HepG2 (cell line): ENCODE data around the gene ZNF20. TPM values are rescaled to one million over a fixed set of nuclear protein-coding genes. Genes with fewer than 3 reads are reported as not detected.

Experiments
- ATAC-seq: fragments of 200-7000 bp; cut with Tn5 transposase; 3 replicates; pipeline ENCODE4 v1.9.1; 2020; ENCODE audit warnings: mild to moderate bottlenecking, moderate library complexity
- BruUV-seq: library from RNA; stranded (reverse); fragments of 400-500 nt; replicated peaks from 2 replicates; lab custom pipeline; 2021; lab: Mats Ljungman, UMichigan
- CTCF ChIA-PET: fragments of 300-600 bp; formaldehyde crosslinking; extraction: SDS; loops from one replicate; lab custom pipeline; 2021; ENCODE audit warnings: low total read pairs, inconsistent platforms, low intra/inter-chr PET ratio; lab: Yijun Ruan, JAX
- POLR2A ChIA-PET: fragments of 350-600 bp; sonication (Branson Sonifier 250); formaldehyde crosslinking; loops from one replicate; lab custom pipeline; 2020; ENCODE audit warnings: antibody characterized with exemption, inconsistent platforms; lab: Yijun Ruan, JAX
- DNase-seq: peaks from one replicate; pipeline ENCODE4 v3.0.0-alpha.2; 2015; ENCODE audit warnings: low spot score
- FAIRE-seq: peaks from 3 replicates; lab custom pipeline; 2011; peaks lifted over from hg19 to GRCh38; lab: Jason Lieb, UNC
- H2AFZ ChIP-seq: one replicate; pipeline ENCODE4 v1.6.1; 2011; ENCODE audit warnings: low read length, inconsistent platforms
- H3K27ac ChIP-seq: fragments of 300-600 bp; 3 replicates; pipeline ENCODE4 v1.8.0; 2011; ENCODE audit warnings: mixed run types, mild to moderate bottlenecking, mixed read lengths, low read length, inconsistent platforms; ENCODE audit not compliant: insufficient read depth; ENCODE audit errors: extremely low read length
- H3K27me3 ChIP-seq, 2 experiments: fragments of 200-600 bp in 1 of 2; 2 replicates in 1 of 2; 3 replicates in 1 of 2; pipeline versions ENCODE4 v1.6.0 to v1.8.0; 2011; ENCODE audit warnings: low read length in 2 of 2, mild to moderate bottlenecking in 2 of 2, moderate library complexity in 2 of 2, inconsistent platforms in 1 of 2; ENCODE audit not compliant: insufficient read depth in 2 of 2, control insufficient read depth in 1 of 2
- H3K36me3 ChIP-seq, 2 experiments: fragments of 200-600 bp in 1 of 2; replicated peaks in 1 of 2; 2 replicates in 1 of 2; 3 replicates in 1 of 2; pipeline versions ENCODE4 v1.5.1 to v1.8.0; 2011; ENCODE audit warnings: low read length in 2 of 2, inconsistent platforms in 1 of 2; ENCODE audit not compliant: insufficient read depth in 2 of 2, control insufficient read depth in 1 of 2
- H3K4me1 ChIP-seq: 2 replicates; pipeline ENCODE4 v1.5.1; 2012; ENCODE audit warnings: low read length, inconsistent platforms; ENCODE audit not compliant: insufficient read depth
- H3K4me2 ChIP-seq: 2 replicates; pipeline ENCODE4 v1.6.0; 2011; ENCODE audit warnings: low read depth, low read length, inconsistent platforms
- H3K4me3 ChIP-seq, 3 experiments: fragments of 200-600 bp in 1 of 3; sonication (generic), shearing (Covaris generic) in 1 of 3; replicated peaks in 1 of 3; 2 replicates each; pipeline ENCODE4 v1.5.1; 2011 to 2016; ENCODE audit warnings: low read length in 3 of 3, inconsistent platforms in 2 of 3, low read depth in 2 of 3, mild to moderate bottlenecking in 2 of 3, control low read depth in 1 of 3, mixed read lengths in 1 of 3; ENCODE audit not compliant: insufficient read depth in 1 of 3
- H3K79me2 ChIP-seq: one replicate; pipeline ENCODE4 v1.6.1; 2011; ENCODE audit warnings: low read length, inconsistent platforms; ENCODE audit not compliant: insufficient read depth
- H3K9ac ChIP-seq: 2 replicates; pipeline ENCODE4 v1.6.0; 2011; ENCODE audit warnings: mild to moderate bottlenecking, low read depth, low read length, inconsistent platforms; ENCODE audit not compliant: insufficient read depth
- H3K9me3 ChIP-seq: 2 replicates; pipeline ENCODE4 v1.5.1; 2012; ENCODE audit warnings: mild to moderate bottlenecking, low read length
- H4K20me1 ChIP-seq: 2 replicates; pipeline ENCODE4 v1.6.0; 2011; ENCODE audit warnings: inconsistent platforms, mild to moderate bottlenecking, low read length, moderate library complexity; ENCODE audit not compliant: insufficient read depth
- CHD4 ChIP-seq: fragments of 200-600 bp; sonication (generic); IDR thresholded peaks from 2 replicates; pipeline ENCODE4 v1.7.0; 2017; ENCODE audit warnings: mild to moderate bottlenecking, low read length, borderline replicate concordance
- FOXK1 ChIP-seq: sonication (generic); formaldehyde crosslinking; IDR thresholded peaks from 2 replicates; pipeline ENCODE4 v1.4.0; 2020; ENCODE audit warnings: low read depth, missing genetic modification reagents, borderline replicate concordance
- KDM2A ChIP-seq: sonication (generic); formaldehyde crosslinking; IDR thresholded peaks from 2 replicates; pipeline ENCODE4 v1.4.0; 2020; ENCODE audit warnings: low read depth, missing genetic modification reagents, borderline replicate concordance
- MED1 ChIP-seq: sonication (generic); formaldehyde crosslinking; IDR thresholded peaks from 2 replicates; pipeline ENCODE4 v1.4.0; 2020; ENCODE audit warnings: missing genetic modification reagents
- PHB2 ChIP-seq: fragments of 450-650 bp; IDR thresholded peaks from 2 replicates; pipeline ENCODE4 v1.6.1; 2018; ENCODE audit not compliant: partially characterized antibody
- RAD21 ChIP-seq: fragments of 450-650 bp; formaldehyde crosslinking; IDR thresholded peaks from 2 replicates; pipeline ENCODE4 v1.5.0; 2020; ENCODE audit warnings: mild to moderate bottlenecking
- RFX5 ChIP-seq: IDR thresholded peaks from 2 replicates; pipeline ENCODE4 v1.6.1; 2011; ENCODE audit warnings: low read depth, low read length, improper control_type of control experiment
- STAT5B ChIP-seq: sonication (generic); formaldehyde crosslinking; IDR thresholded peaks from 2 replicates; pipeline ENCODE4 v1.4.0; 2020; ENCODE audit warnings: missing genetic modification reagents
- TGIF2 ChIP-seq: IDR thresholded peaks from 2 replicates; pipeline ENCODE4 v1.6.1; 2016; ENCODE audit warnings: control low read depth, missing compliant biosample characterization
- ZNF256 ChIP-seq: sonication (generic); formaldehyde crosslinking; conservative IDR thresholded peaks from 2 replicates; pipeline ENCODE4 v1.4.0; 2020; ENCODE audit warnings: missing genetic modification reagents
- ZNF569 ChIP-seq: sonication (generic); formaldehyde crosslinking; IDR thresholded peaks from 2 replicates; pipeline ENCODE4 v1.5.0; 2020; ENCODE audit warnings: mild to moderate bottlenecking, missing genetic modification reagents, moderate library complexity, borderline replicate concordance
- ZNF883 ChIP-seq: sonication (generic); formaldehyde crosslinking; IDR thresholded peaks from 2 replicates; pipeline ENCODE4 v1.5.1; 2020; ENCODE audit warnings: mild to moderate bottlenecking, missing genetic modification reagents; ENCODE audit errors: not compliant biosample characterization
- WGBS: methylation state at CpG from one replicate; pipeline ENCODE4 v1.1.6; 2017; ENCODE audit warnings: low lambda C conversion rate; 5-methylcytosine and 5-hydroxymethylcytosine counted together
- in situ Hi-C: cut with HindIII; loops from 2 replicates; pipeline ENCODE4 v1.10.0; 2017; ENCODE audit warnings: low pct_unique_long_range_greater_than_20kb; ENCODE audit not compliant: extremely low pct_ligation_motif_present
- intact Hi-C: fragments of 100-400 bp; cut with micrococcal nuclease; formaldehyde crosslinking; loops from one replicate; pipeline ENCODE4 v1.10.0; 2022; ENCODE audit not compliant: unreplicated experiment
- polyA plus RNA-seq, 8 experiments: library from polyadenylated mRNA; depleted of rRNA in 3 of 8; stranded (reverse) in 7 of 8; unstranded in 1 of 8; fragments of >200 nt; fragmentation: Illumina TruSeq in 4 of 8; extraction: Trizol in 4 of 8; gene quantifications; 2 replicates each; pipeline versions ENCODE4 v1.2.1 to v1.2.3, GENCODE V29; 2011 to 2016; ENCODE audit warnings: low read depth in 4 of 8, missing spikeins in 1 of 8, mixed read lengths in 1 of 8; ENCODE audit not compliant: insufficient read depth in 1 of 8
- total RNA-seq, 5 experiments: library from RNA; depleted of rRNA; stranded (reverse); fragments of >200 nt; fragmentation: Illumina TruSeq; extraction: Trizol; gene quantifications; 2 replicates each; pipeline ENCODE4 v1.2.3, GENCODE V29; 2016; ENCODE audit warnings: low read depth in 1 of 5
- TF ChIP-seq, protein P1 (sequence below): sonication (generic); formaldehyde crosslinking; IDR thresholded peaks from 2 replicates; pipeline ENCODE4 v1.8.0; 2022; ENCODE audit warnings: mild to moderate bottlenecking, missing genetic modification reagents, moderate library complexity
- TF ChIP-seq, protein P2 (sequence below): sonication (generic); formaldehyde crosslinking; IDR thresholded peaks from 2 replicates; pipeline ENCODE4 v1.4.0; 2020; ENCODE audit warnings: missing genetic modification reagents
- TF ChIP-seq, protein P3 (sequence below): sonication (generic); formaldehyde crosslinking; IDR thresholded peaks from 2 replicates; pipeline ENCODE4 v1.5.0; 2020; ENCODE audit warnings: missing genetic modification reagents, mild to moderate bottlenecking, borderline replicate concordance
- TF ChIP-seq, protein P4 (sequence below): sonication (generic); formaldehyde crosslinking; IDR thresholded peaks from 2 replicates; pipeline ENCODE4 v1.5.1; 2020; ENCODE audit warnings: missing genetic modification reagents, mild to moderate bottlenecking, borderline replicate concordance

ZNF20 gene
- total and polyA plus RNA-seq, 2 of the 13 experiments (the other 11 are each of a cell fraction or from before 2014, with no cell fraction given): 1.6 to 8.0 TPM

DNA sequence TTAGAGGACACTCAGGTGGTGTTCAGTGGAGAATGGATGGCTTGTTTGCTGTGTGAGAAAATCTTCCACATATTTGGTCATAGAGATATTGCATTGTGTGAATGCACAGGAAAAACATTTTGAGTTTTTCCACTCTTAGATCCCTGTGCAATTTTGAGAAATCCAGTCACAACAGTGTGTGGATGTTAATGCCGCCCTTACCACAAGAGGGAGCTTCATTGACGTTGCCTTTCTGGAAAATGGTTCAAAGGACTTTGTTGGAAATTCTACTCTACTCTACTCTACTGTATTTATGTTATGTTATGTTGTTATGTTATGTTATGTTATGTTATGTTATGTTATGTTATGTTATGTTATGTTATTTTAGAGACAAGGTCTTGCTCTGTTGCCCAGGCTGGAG, 13.4 kb downstream of the ZNF20 start (continued):
- TF ChIP-seq MED1 (CRISPR knock-in tag) (no peak), ZNF883 (no peak)
- TF ChIP-seq, protein P1, sequence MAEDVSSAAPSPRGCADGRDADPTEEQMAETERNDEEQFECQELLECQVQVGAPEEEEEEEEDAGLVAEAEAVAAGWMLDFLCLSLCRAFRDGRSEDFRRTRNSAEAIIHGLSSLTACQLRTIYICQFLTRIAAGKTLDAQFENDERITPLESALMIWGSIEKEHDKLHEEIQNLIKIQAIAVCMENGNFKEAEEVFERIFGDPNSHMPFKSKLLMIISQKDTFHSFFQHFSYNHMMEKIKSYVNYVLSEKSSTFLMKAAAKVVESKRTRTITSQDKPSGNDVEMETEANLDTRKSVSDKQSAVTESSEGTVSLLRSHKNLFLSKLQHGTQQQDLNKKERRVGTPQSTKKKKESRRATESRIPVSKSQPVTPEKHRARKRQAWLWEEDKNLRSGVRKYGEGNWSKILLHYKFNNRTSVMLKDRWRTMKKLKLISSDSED (CRISPR knock-in tag): no peak

DNA sequence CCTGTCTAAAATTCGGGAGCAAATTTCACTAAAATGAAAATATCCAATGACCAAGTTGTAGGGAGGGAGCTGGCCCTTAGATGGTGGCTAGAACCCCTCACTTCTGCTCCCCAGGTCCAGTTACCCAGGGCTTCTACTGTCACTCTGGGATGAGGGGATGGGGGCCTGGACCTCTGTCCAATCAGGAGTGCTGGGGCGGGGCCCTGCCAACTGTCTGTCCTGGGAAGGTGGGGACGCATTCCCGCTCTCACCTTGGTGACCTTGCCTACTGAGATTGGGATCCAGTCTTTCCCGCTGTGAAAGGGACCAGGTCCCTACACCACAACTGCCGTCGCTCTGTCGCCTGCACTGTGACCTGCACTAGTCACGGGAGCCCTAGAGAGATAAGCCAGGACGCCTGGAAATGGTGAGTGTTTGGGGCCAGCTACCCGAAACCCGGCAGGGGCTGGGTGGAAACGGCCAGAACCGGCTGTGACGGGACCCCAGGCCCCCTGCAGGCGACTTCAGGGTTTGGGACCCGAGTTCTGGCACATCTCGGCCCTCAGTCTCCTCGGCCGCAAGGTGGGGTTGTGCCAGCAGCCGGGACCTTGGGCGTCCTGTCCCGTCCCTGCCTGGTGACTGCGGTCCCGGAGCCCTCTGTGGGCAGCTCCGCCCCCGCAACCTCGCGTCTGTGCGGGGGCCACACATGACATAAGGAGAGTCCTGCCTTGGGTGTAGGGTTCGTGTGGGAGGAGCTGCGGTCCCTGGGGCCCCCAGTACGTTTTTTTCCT, 22.8 kb downstream of the ZNF20 start:
- H3K27ac ChIP-seq: no peak overlapping the region
- no peak overlapping the region for H3K9ac ChIP-seq
- ATAC-seq (peak; percentile 80), FAIRE-seq (no peak), DNase-seq (peak; percentile 27)
- ChIA-PET CTCF (interaction anchor here (1.2 kb wide), 1 partner anchor 58 kb away, joined by 3 read pairs; no protein-coding TSS in a partner anchor), POLR2A (interaction anchor here (0.5 to 1.2 kb wide), 2 partner anchors 28 to 47 kb away, joined by 3 to 4 read pairs; no protein-coding TSS in a partner anchor)
- H4K20me1 ChIP-seq: no peaks in the 10 kb centered on the region
- WGBS: 69% methylated on average over 28 of the region's 33 CpGs
- H3K4me1 ChIP-seq: peaks cover 30% of the 10 kb centered on the region
- H3K27me3 ChIP-seq: no peaks in the 10 kb centered on the region
- H3K9me3 ChIP-seq: no peaks in the 10 kb centered on the region
- no peaks in the 10 kb centered on the region; a peak in 1 of 5 replicates for H3K36me3 ChIP-seq
- intact Hi-C loops (no loop called here), in situ Hi-C loops (no loop called here)
- H3K79me2 ChIP-seq: no peaks in the 10 kb centered on the region
- peak overlapping the region; percentile 57 for H3K4me2 ChIP-seq
- peak overlapping the region in 2 of 3 experiments; percentile 39 to 58; a peak in 3 of 6 replicates for H3K4me3 ChIP-seq
- BruUV-seq: no TSS peak
- no peak overlapping the region for H2AFZ ChIP-seq
- TF ChIP-seq CHD4 (no peak), ZNF256 (CRISPR knock-in tag) (no peak), TGIF2 (CRISPR knock-in tag) (no peak), STAT5B (no peak), ZNF569 (CRISPR knock-in tag) (no peak), KDM2A (CRISPR knock-in tag) (no peak), PHB2 (no peak), FOXK1 (CRISPR knock-in tag) (no peak), RAD21 (CRISPR knock-in tag) (peak; percentile 24; the same call in 1 of the 2 replicates), RFX5 (no peak)
- TF ChIP-seq, protein P2, sequence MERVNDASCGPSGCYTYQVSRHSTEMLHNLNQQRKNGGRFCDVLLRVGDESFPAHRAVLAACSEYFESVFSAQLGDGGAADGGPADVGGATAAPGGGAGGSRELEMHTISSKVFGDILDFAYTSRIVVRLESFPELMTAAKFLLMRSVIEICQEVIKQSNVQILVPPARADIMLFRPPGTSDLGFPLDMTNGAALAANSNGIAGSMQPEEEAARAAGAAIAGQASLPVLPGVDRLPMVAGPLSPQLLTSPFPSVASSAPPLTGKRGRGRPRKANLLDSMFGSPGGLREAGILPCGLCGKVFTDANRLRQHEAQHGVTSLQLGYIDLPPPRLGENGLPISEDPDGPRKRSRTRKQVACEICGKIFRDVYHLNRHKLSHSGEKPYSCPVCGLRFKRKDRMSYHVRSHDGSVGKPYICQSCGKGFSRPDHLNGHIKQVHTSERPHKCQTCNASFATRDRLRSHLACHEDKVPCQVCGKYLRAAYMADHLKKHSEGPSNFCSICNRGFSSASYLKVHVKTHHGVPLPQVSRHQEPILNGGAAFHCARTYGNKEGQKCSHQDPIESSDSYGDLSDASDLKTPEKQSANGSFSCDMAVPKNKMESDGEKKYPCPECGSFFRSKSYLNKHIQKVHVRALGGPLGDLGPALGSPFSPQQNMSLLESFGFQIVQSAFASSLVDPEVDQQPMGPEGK (CRISPR knock-in tag): peak; percentile 19; the same call in 1 of the 2 replicates
- TF ChIP-seq, protein P3, sequence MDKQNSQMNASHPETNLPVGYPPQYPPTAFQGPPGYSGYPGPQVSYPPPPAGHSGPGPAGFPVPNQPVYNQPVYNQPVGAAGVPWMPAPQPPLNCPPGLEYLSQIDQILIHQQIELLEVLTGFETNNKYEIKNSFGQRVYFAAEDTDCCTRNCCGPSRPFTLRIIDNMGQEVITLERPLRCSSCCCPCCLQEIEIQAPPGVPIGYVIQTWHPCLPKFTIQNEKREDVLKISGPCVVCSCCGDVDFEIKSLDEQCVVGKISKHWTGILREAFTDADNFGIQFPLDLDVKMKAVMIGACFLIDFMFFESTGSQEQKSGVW (CRISPR knock-in tag): no peak
- TF ChIP-seq, protein P4, sequence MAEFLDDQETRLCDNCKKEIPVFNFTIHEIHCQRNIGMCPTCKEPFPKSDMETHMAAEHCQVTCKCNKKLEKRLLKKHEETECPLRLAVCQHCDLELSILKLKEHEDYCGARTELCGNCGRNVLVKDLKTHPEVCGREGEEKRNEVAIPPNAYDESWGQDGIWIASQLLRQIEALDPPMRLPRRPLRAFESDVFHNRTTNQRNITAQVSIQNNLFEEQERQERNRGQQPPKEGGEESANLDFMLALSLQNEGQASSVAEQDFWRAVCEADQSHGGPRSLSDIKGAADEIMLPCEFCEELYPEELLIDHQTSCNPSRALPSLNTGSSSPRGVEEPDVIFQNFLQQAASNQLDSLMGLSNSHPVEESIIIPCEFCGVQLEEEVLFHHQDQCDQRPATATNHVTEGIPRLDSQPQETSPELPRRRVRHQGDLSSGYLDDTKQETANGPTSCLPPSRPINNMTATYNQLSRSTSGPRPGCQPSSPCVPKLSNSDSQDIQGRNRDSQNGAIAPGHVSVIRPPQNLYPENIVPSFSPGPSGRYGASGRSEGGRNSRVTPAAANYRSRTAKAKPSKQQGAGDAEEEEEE (CRISPR knock-in tag): no peak
